Small intestine (tissue), 7 donors: Measurements from ENCODE around the gene ZFP42. TPM values are rescaled to one million over a fixed set of nuclear protein-coding genes. Genes with fewer than 3 reads are reported as not detected.
"Not testable (repeated sequence)": the region's sequence is repeated elsewhere in the genome, so short reads cannot be mapped to it uniquely, and the experiment has no call there.

Experiments used
- DNase-seq, 2 donors: peaks; one replicate each; pipeline versions ENCODE4 v3.0.0 to v3.0.0-alpha.2; 2013
- FAIRE-seq: peaks from 2 replicates; lab custom pipeline; 2012; peaks lifted over from hg19 to GRCh38; lab: Jason Lieb, UNC
- H3K27ac ChIP-seq, 3 donors: one replicate each; pipeline ENCODE4 v1.5.1; 2013; ENCODE audit warnings: low read length in 2 of 3, mild to moderate bottlenecking in 2 of 3, control low read depth in 1 of 3, inconsistent platforms in 1 of 3, low read depth in 1 of 3, moderate library complexity in 1 of 3
- H3K27me3 ChIP-seq, 3 donors: one replicate each; pipeline ENCODE4 v1.6.1; 2013; ENCODE audit warnings: low read length in 3 of 3, inconsistent platforms in 1 of 3; ENCODE audit not compliant: control insufficient read depth in 3 of 3, insufficient read depth in 3 of 3
- H3K36me3 ChIP-seq, 3 donors: one replicate each; pipeline ENCODE4 v1.6.1; 2013; ENCODE audit warnings: low read length in 3 of 3, inconsistent platforms in 1 of 3, low read depth in 1 of 3, mild to moderate bottlenecking in 1 of 3, moderate library complexity in 1 of 3; ENCODE audit not compliant: control insufficient read depth in 3 of 3, insufficient read depth in 2 of 3
- H3K4me1 ChIP-seq, 3 donors: one replicate each; pipeline ENCODE4 v1.6.1; 2013; ENCODE audit warnings: low read length in 2 of 3, inconsistent platforms in 1 of 3, low read depth in 1 of 3, mild to moderate bottlenecking in 1 of 3, moderate library complexity in 1 of 3; ENCODE audit not compliant: control insufficient read depth in 3 of 3, insufficient read depth in 2 of 3
- H3K4me3 ChIP-seq, 3 donors: one replicate each; pipeline ENCODE4 v1.5.1; 2013; ENCODE audit warnings: low read length in 3 of 3, control low read depth in 1 of 3, inconsistent platforms in 1 of 3, low read depth in 1 of 3, mild to moderate bottlenecking in 1 of 3, moderate library complexity in 1 of 3
- H3K9me3 ChIP-seq, 2 donors: one replicate each; pipeline ENCODE4 v1.6.1; 2013; ENCODE audit warnings: low read depth in 1 of 2, low read length in 1 of 2; ENCODE audit not compliant: control insufficient read depth in 2 of 2, insufficient read depth in 1 of 2
- WGBS, 3 donors: extraction: QIAGEN DNeasy Blood & Tissue Kit; methylation state at CpG; one replicate each; pipeline ENCODE4 v1.1.7; 2013; 5-methylcytosine and 5-hydroxymethylcytosine counted together
- polyA plus RNA-seq, 4 donors: library from polyadenylated mRNA; stranded (reverse) in 3 of 4; unstranded in 1 of 4; fragments of 200-250 nt in 3 of 4; fragments of 120-200 nt in 1 of 4; gene quantifications; one replicate each; pipeline versions ENCODE4 v1.2.1 to v1.2.3, GENCODE V29; 2013
- donor health status: healthy with polysubstance abuse.
- donor health status: control.
- donor health status: control.
- donor health status: Bipolar disorder and iron deficiency.
- donor health status: healthy.

ZFP42 gene
- polyA plus RNA-seq, 4 donors: 0.04 TPM; not detected in 3

DNA sequence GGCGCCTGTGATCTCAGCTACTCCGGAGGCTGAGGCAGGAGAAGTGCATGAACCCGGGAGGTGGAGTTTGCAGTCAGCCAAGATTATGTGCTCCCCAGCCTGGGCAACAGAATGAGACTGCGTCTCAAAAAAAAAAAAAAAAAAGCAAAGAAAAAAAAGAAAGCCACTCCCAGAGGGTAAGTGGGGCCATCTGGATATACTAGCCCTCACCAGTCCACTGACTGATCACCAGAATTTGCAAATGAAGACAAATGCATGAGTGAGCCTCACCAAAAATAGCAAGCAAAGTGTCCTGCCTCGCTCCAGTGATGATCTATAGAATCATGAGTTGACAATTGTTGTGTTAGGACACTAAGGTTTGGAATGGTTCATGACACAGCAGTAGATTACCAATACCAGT lies 47.6 kb downstream of the ZFP42 start:
- FAIRE-seq: no peak

DNA sequence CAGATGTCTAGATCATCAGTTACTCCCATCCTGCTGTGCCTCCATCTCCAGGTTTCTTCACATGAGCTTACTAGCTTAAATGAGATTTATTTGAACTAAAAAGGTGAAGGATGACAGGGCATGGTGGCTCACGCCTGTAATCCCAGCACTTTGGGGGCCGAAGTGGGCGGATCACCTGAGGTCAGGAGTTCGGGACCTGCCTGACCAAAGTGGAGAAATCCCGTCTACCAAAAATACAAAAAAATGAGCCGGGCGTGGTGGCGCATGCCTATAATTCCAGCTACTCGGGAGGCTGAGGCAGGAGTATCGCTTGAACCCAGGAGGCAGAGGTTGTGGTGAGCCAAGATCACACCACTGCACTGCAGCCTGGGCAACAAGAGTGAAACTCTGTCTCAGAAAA lies 49.9 kb downstream of the ZFP42 start:
- not testable (repeated sequence) for H3K4me3 ChIP-seq, H3K36me3 ChIP-seq, H3K9me3 ChIP-seq, H3K27ac ChIP-seq, H3K4me1 ChIP-seq, FAIRE-seq, H3K27me3 ChIP-seq, DNase-seq
- WGBS, 3 donors: 89 to 94% (median 93%) methylated on average over 10 of the region's 10 CpGs

More for the DNA sequence above, 47.6 kb downstream of the ZFP42 start:
- H3K9me3 ChIP-seq: no peaks in the 10 kb centered on the region
- no peak for DNase-seq
- H3K36me3 ChIP-seq: no peaks in the 10 kb centered on the region
- H3K4me1 ChIP-seq: no peaks in the 10 kb centered on the region
- H3K27me3 ChIP-seq: no peaks in the 10 kb centered on the region
- no peak overlapping the region for H3K4me3 ChIP-seq
- no peak overlapping the region for H3K27ac ChIP-seq
- WGBS, 3 donors: 91 to 95% (median 93%) methylated on average over 5 of the region's 5 CpGs

DNA sequence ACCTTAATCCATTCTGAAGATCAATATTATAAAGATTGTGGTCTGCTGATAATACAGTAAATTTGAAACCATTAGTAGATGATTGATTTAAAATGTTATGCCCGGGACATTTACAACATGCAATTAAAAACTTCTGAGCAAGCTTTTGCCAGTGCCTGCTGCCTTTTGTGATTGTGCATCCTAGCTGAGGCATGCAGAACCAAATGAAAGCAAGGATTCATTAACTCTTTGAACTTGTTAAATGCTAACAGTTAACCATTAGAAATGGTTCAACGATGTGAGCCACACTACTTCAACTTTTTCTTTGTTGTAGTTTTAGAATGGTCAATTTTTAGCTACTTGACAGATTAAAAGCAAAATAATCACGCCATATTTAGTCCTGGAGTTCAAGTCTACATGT lies 51.1 kb downstream of the ZFP42 start:
- Histone ChIP-seq H3K27ac (no peak overlapping the region), H3K4me1 (no peaks in the 10 kb centered on the region), H3K9me3 (no peaks in the 10 kb centered on the region), H3K36me3 (no peaks in the 10 kb centered on the region), H3K27me3 (no peaks in the 10 kb centered on the region), H3K4me3 (no peak overlapping the region)
- WGBS, 3 donors: 32 to 50% (median 44%) methylated on average over 3 of the region's 3 CpGs
- FAIRE-seq: no peak
- DNase-seq: no peak

DNA sequence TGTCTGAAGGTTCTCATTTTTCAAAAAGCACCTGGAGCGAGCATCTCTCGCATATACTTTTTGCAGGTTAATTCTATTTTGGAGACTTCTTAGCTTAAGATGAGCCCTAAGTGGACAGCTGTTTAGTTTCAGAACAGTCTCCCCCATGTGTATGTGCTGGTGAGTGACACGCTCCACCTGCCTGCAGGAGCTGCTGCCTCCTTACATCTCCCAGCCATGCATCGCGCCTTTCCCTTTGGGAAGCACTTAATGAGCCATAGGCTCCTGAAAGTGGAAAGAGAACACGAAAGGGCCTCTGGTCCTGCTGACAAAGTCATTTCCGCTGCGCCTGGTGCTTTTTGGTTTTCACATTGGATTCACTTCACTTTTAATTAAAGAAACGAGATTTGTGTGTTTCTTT lies 57.7 kb downstream of the ZFP42 start:
- Histone ChIP-seq H3K9me3 (no peaks in the 10 kb centered on the region), H3K4me1 (no peaks in the 10 kb centered on the region), H3K4me3 (no peak overlapping the region), H3K27ac (no peak overlapping the region), H3K36me3 (no peaks in the 10 kb centered on the region), H3K27me3 (no peaks in the 10 kb centered on the region)
- DNase-seq: no peak
- no peak for FAIRE-seq
- 80 to 86% (median 86%) methylated on average over 9 of the region's 9 CpGs for WGBS, 3 donors

Other genes with a start within 250 kb of the ZFP42 start
- not detected for gene TRIML2, start 113.8 kb downstream of the ZFP42 start, polyA plus RNA-seq
- gene TRIML1, start 143.7 kb downstream of the ZFP42 start, polyA plus RNA-seq: not detected